RWPE1 (cell line): Measurements from ENCODE around the gene IRS2.
"Not testable (repeated sequence)": the region's sequence is repeated elsewhere in the genome, so short reads cannot be mapped to it uniquely, and the experiment has no call there.

Source experiments
- CTCF ChIA-PET: fragments of 350-600 bp; sonication (Branson Sonifier 250); formaldehyde crosslinking; extraction: SDS; loops from one replicate; lab custom pipeline; 2021; lab: Yijun Ruan, JAX
- POLR2A ChIA-PET: fragments of 400-600 bp; formaldehyde crosslinking; extraction: SDS; loops from one replicate; lab custom pipeline; 2020; ENCODE audit warnings: antibody characterized with exemption; ENCODE audit not compliant: low non-redundant PET; lab: Yijun Ruan, JAX
- DNase-seq: peaks from one replicate; pipeline ENCODE4 v3.0.0; 2012; ENCODE audit warnings: low spot score
- H3K27ac ChIP-seq: fragments of 450-650 bp; 2 replicates; pipeline ENCODE4 v1.5.1; 2017
- TF ChIP-seq, protein P1 (sequence below): fragments of 450-650 bp; conservative IDR thresholded peaks from 2 replicates; pipeline ENCODE4 v1.5.1; 2017; ENCODE audit warnings: low read depth, mild to moderate bottlenecking

Gene IRS2, protein sequence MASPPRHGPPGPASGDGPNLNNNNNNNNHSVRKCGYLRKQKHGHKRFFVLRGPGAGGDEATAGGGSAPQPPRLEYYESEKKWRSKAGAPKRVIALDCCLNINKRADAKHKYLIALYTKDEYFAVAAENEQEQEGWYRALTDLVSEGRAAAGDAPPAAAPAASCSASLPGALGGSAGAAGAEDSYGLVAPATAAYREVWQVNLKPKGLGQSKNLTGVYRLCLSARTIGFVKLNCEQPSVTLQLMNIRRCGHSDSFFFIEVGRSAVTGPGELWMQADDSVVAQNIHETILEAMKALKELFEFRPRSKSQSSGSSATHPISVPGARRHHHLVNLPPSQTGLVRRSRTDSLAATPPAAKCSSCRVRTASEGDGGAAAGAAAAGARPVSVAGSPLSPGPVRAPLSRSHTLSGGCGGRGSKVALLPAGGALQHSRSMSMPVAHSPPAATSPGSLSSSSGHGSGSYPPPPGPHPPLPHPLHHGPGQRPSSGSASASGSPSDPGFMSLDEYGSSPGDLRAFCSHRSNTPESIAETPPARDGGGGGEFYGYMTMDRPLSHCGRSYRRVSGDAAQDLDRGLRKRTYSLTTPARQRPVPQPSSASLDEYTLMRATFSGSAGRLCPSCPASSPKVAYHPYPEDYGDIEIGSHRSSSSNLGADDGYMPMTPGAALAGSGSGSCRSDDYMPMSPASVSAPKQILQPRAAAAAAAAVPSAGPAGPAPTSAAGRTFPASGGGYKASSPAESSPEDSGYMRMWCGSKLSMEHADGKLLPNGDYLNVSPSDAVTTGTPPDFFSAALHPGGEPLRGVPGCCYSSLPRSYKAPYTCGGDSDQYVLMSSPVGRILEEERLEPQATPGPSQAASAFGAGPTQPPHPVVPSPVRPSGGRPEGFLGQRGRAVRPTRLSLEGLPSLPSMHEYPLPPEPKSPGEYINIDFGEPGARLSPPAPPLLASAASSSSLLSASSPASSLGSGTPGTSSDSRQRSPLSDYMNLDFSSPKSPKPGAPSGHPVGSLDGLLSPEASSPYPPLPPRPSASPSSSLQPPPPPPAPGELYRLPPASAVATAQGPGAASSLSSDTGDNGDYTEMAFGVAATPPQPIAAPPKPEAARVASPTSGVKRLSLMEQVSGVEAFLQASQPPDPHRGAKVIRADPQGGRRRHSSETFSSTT (N-terminal part only)

GRCh38 chr13:109786457-109787134 lies at the start of gene IRS2:
IRS2 (minus strand) TSS chr13:109786583; CDS start chr13:109786053, 530 bp downstream.
- POLR2A ChIA-PET = interaction anchor here (0.5 kb wide), 1 partner anchor 755 kb away, joined by 5 read pairs; no protein-coding TSS in a partner anchor
- peak within 1 kb of the TSS; percentile 95 for H3K27ac ChIP-seq
- CTCF ChIA-PET = no interaction called here

DNA sequence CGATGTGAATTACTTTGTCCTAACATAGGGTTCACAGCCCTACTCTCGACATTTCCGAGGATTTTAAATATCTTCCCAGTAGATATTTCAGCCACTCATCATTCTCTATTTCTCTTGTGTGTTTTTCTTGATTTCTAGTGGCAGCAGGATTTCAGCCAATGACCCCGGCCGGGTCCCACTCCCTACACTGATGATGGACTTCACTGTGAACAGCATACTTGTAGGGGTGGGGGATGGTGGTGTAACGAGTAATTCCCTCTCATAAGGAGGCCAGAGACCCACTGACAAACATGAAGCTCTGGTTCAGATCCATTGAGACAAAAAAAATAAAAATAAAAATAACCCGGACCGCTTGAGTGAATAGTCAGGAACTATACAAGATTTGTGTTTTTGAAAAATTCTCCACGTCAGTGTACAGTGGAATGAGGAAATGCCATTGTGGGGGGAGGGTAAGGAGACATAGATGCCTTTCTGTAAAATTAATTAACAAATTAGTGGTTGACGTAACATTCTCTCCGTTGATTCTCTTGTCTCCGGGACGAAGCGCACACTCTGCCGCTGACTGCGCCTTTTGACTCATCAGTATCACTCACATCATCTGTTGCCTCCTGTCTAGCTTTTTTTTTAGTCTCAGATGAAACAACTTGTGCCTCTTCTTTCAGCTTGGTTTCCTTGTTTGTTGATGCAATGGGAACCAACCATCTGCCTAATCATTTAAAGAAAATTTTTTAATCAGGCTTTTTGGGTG lies 48.8 kb upstream of the IRS2 start:
- ChIA-PET POLR2A (no interaction called here), CTCF (no interaction called here)
- no peak for DNase-seq
- H3K27ac ChIP-seq = no peak overlapping the region
- TF ChIP-seq, protein P1, sequence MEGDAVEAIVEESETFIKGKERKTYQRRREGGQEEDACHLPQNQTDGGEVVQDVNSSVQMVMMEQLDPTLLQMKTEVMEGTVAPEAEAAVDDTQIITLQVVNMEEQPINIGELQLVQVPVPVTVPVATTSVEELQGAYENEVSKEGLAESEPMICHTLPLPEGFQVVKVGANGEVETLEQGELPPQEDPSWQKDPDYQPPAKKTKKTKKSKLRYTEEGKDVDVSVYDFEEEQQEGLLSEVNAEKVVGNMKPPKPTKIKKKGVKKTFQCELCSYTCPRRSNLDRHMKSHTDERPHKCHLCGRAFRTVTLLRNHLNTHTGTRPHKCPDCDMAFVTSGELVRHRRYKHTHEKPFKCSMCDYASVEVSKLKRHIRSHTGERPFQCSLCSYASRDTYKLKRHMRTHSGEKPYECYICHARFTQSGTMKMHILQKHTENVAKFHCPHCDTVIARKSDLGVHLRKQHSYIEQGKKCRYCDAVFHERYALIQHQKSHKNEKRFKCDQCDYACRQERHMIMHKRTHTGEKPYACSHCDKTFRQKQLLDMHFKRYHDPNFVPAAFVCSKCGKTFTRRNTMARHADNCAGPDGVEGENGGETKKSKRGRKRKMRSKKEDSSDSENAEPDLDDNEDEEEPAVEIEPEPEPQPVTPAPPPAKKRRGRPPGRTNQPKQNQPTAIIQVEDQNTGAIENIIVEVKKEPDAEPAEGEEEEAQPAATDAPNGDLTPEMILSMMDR = no peak

More at GRCh38 chr13:109786457-109787134, at the start of gene IRS2:
- TF ChIP-seq, protein P1 = no peak
- peak; percentile 88 for DNase-seq

DNA sequence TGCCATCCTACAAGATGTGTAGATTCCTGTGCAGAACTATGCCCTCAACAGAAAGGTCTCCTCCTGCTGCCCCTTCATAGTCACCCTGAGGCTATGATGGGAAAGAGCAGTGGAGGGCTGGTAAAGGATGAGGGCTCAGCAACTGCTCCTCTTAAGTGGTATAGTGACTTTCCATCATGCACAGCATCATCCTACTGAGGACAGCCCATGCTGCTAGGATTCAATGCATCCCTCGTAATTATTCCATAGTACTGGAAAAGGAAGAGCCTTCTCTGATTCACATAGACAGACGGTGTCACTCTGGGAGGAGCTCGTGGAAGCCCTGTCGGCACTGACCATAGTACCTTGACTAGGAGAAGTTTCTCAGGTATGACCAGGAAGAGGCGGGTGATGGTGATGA lies 47.6 kb upstream of the IRS2 start:
- POLR2A ChIA-PET = no interaction called here
- CTCF ChIA-PET = no interaction called here
- no peak overlapping the region for H3K27ac ChIP-seq
- DNase-seq = no peak
- TF ChIP-seq, protein P1 = no peak

- POLR2A ChIA-PET = no interaction called here
- CTCF ChIA-PET = no interaction called here
- no peak for DNase-seq
- no peak overlapping the region for H3K27ac ChIP-seq
- TF ChIP-seq, protein P1 = no peak
Measured at GRCh38 chr13:109833071-109833470, 46.7 kb upstream of the IRS2 start.

GRCh38 chr13:109828591-109829316 lies 42.4 kb upstream of the IRS2 start:
- POLR2A ChIA-PET, H3K27ac ChIP-seq, DNase-seq: not testable (repeated sequence)
- CTCF ChIA-PET = interaction anchor here (0.7 kb wide), 1 partner anchor 311 kb away, joined by 3 read pairs; no protein-coding TSS in a partner anchor

- CTCF ChIA-PET, DNase-seq, H3K27ac ChIP-seq, POLR2A ChIA-PET: not testable (repeated sequence)
Measured at GRCh38 chr13:109823201-109823600, 36.8 kb upstream of the IRS2 start.
